GM18907 (cell line): ENCODE data around the gene SSH3.
"Not testable (repeated sequence)": the region's sequence is repeated elsewhere in the genome, so short reads cannot be mapped to it uniquely, and the experiment has no call there.

Experiments used
- ATAC-seq: cut with Tn5 transposase; IDR thresholded peaks from one replicate; pipeline ENCODE4 v1.9.1; 2021; ENCODE audit warnings: mild to moderate bottlenecking, moderate library complexity; ENCODE audit not compliant: unreplicated experiment

The SSH3 gene

GRCh38 chr11:67310246-67311050 is 7.1 kb downstream of the SSH3 start:
- ATAC-seq = no peak

GRCh38 chr11:67311051-67311555 is 7.8 kb downstream of the SSH3 start:
- no peak for ATAC-seq

GRCh38 chr11:67311556-67312082 is 8.3 kb downstream of the SSH3 start:
- ATAC-seq = no peak

- no peak for ATAC-seq
Observed at GRCh38 chr11:67312187-67313021, 9.1 kb downstream of the SSH3 start.

GRCh38 chr11:67313125-67313890 is 10.0 kb downstream of the SSH3 start:
- ATAC-seq = no peak

GRCh38 chr11:67314218-67314617 is 10.9 kb downstream of the SSH3 start:
- ATAC-seq = no peak

- no peak for ATAC-seq
Observed at GRCh38 chr11:67315325-67315909, 12.1 kb downstream of the SSH3 start.

- ATAC-seq = no peak
Observed at GRCh38 chr11:67316882-67317204, 13.5 kb downstream of the SSH3 start.

GRCh38 chr11:67317205-67317887 is 14.0 kb downstream of the SSH3 start:
- ATAC-seq = peak; percentile 85

GRCh38 chr11:67317888-67318555 is 14.7 kb downstream of the SSH3 start:
- no peak for ATAC-seq

- not testable (repeated sequence) for ATAC-seq
Observed at GRCh38 chr11:67318876-67319275, 15.5 kb downstream of the SSH3 start.

- no peak for ATAC-seq
Observed at GRCh38 chr11:67320011-67320410, 16.7 kb downstream of the SSH3 start.

GRCh38 chr11:67320691-67321090 is 17.4 kb downstream of the SSH3 start:
- no peak for ATAC-seq

GRCh38 chr11:67321313-67321871 is 18.1 kb downstream of the SSH3 start:
- no peak for ATAC-seq

- ATAC-seq = no peak
Observed at GRCh38 chr11:67322049-67322448, 18.7 kb downstream of the SSH3 start.

- no peak for ATAC-seq
Observed at GRCh38 chr11:67323526-67323925, 20.2 kb downstream of the SSH3 start.

GRCh38 chr11:67332081-67332691 is 28.9 kb downstream of the SSH3 start:
- no peak for ATAC-seq

- no peak for ATAC-seq
Observed at GRCh38 chr11:67337257-67337656, 33.9 kb downstream of the SSH3 start.

- ATAC-seq = no peak
Observed at GRCh38 chr11:67344264-67344663, 40.9 kb downstream of the SSH3 start.
